HG03066 (cell line): ENCODE data around the gene LCN10.
"Not testable (repeated sequence)": the region's sequence is repeated elsewhere in the genome, so short reads cannot be mapped to it uniquely, and the experiment has no call there.

Experiments
- ATAC-seq: cut with Tn5 transposase; IDR thresholded peaks from one replicate; pipeline ENCODE4 v1.9.1; 2021; ENCODE audit warnings: low read depth; ENCODE audit not compliant: unreplicated experiment

Gene LCN10

GRCh38 chr9:136742591-136743391 is at the start of gene LCN10:
Gene LCN10 (minus strand): TSS chr9:136742940. CDS start chr9:136742903, 37 bp downstream.
- no peak for ATAC-seq

- peak; percentile 20 for ATAC-seq
Observed at GRCh38 chr9:136791516-136792276, 49.0 kb upstream of the LCN10 start.

- ATAC-seq = peak; percentile 80
Observed at GRCh38 chr9:136790640-136791515, 48.1 kb upstream of the LCN10 start, which contains the start of gene TMEM141. Gene TMEM141 (plus strand): TSS chr9:136791344. CDS start chr9:136791371, 27 bp downstream.

GRCh38 chr9:136789523-136789937 is 46.8 kb upstream of the LCN10 start:
- no peak for ATAC-seq

GRCh38 chr9:136788644-136789522 is 46.1 kb upstream of the LCN10 start:
- ATAC-seq = not testable (repeated sequence)

GRCh38 chr9:136787690-136788400 is 45.1 kb upstream of the LCN10 start:
- ATAC-seq = no peak

GRCh38 chr9:136786983-136787382 is 44.2 kb upstream of the LCN10 start:
- not testable (repeated sequence) for ATAC-seq

- no peak for ATAC-seq
Observed at GRCh38 chr9:136786451-136786850, 43.7 kb upstream of the LCN10 start.

- ATAC-seq = not testable (repeated sequence)
Observed at GRCh38 chr9:136785565-136786355, 43.0 kb upstream of the LCN10 start.

GRCh38 chr9:136784997-136785361 is 42.2 kb upstream of the LCN10 start:
- no peak for ATAC-seq

- ATAC-seq = no peak
Observed at GRCh38 chr9:136784249-136784996, 41.7 kb upstream of the LCN10 start.

GRCh38 chr9:136782452-136782851 is 39.7 kb upstream of the LCN10 start:
- no peak for ATAC-seq

GRCh38 chr9:136779808-136780207 is 37.1 kb upstream of the LCN10 start:
- ATAC-seq = no peak

GRCh38 chr9:136777359-136777758 is 34.6 kb upstream of the LCN10 start:
- ATAC-seq = no peak

GRCh38 chr9:136776947-136777346 is 34.2 kb upstream of the LCN10 start:
- ATAC-seq = no peak

GRCh38 chr9:136775191-136775590 is 32.5 kb upstream of the LCN10 start:
- no peak for ATAC-seq

GRCh38 chr9:136774416-136775045 is 31.8 kb upstream of the LCN10 start:
- ATAC-seq = no peak
